GM23338 (cell line): Measurements from ENCODE around the gene CYFIP1. TPM values are rescaled to one million over a fixed set of nuclear protein-coding genes. Genes with fewer than 3 reads are reported as not detected.

ENCODE experiments used
- ATAC-seq: fragments of 200-7000 bp; cut with Tn5 transposase; 3 replicates; pipeline ENCODE4 v1.9.1; 2020
- DNase-seq: peaks from one replicate; pipeline ENCODE4 v3.0.0-alpha.2; 2015; ENCODE audit warnings: low spot score
- H2AFZ ChIP-seq: fragments of 200-600 bp; sonication (generic); 2 replicates; pipeline ENCODE4 v1.8.0; 2016; ENCODE audit warnings: antibody characterized with exemption, mild to moderate bottlenecking, moderate library complexity
- H3F3A ChIP-seq: fragments of 200-600 bp; sonication (generic); replicated peaks from 2 replicates; pipeline ENCODE4 v1.8.0; 2017; ENCODE audit warnings: antibody characterized with exemption, mixed run types, low read depth
- H3K27ac ChIP-seq: fragments of 200-600 bp; sonication (generic); 2 replicates; pipeline ENCODE4 v1.6.1; 2016; ENCODE audit warnings: low read depth
- H3K27me3 ChIP-seq: fragments of 200-600 bp; sonication (generic); 2 replicates; pipeline ENCODE4 v1.8.0; 2016; ENCODE audit warnings: mild to moderate bottlenecking, mixed run types, moderate library complexity; ENCODE audit not compliant: insufficient read depth
- H3K36me3 ChIP-seq: fragments of 200-600 bp; sonication (generic); 2 replicates; pipeline ENCODE4 v1.8.0; 2016; ENCODE audit warnings: mild to moderate bottlenecking; ENCODE audit not compliant: insufficient read depth
- H3K4me1 ChIP-seq: fragments of 200-600 bp; sonication (generic); 2 replicates; pipeline ENCODE4 v1.8.0; 2016; ENCODE audit warnings: mild to moderate bottlenecking, moderate library complexity; ENCODE audit not compliant: insufficient read depth
- H3K4me2 ChIP-seq: fragments of 200-600 bp; sonication (generic); 2 replicates; pipeline ENCODE4 v1.7.1; 2017; ENCODE audit warnings: mixed run types
- H3K4me3 ChIP-seq: fragments of 200-600 bp; sonication (generic); 2 replicates; pipeline ENCODE4 v1.6.1; 2016; ENCODE audit warnings: mixed run types
- H3K79me2 ChIP-seq: fragments of 200-600 bp; sonication (generic); replicated peaks from 2 replicates; pipeline ENCODE4 v1.8.0; 2017; ENCODE audit warnings: mild to moderate bottlenecking; ENCODE audit not compliant: insufficient read depth
- H3K9me2 ChIP-seq: fragments of 200-600 bp; sonication (generic); 2 replicates; pipeline ENCODE4 v1.8.0; 2017; ENCODE audit not compliant: insufficient read depth
- H4K20me1 ChIP-seq: fragments of 200-600 bp; sonication (generic); replicated peaks from 2 replicates; pipeline ENCODE4 v1.8.0; 2017; ENCODE audit warnings: mild to moderate bottlenecking; ENCODE audit not compliant: insufficient read depth
- H3K27ac Mint-ChIP-seq: 2 replicates; pipeline ENCODE4 v1.8.0; 2020; ENCODE audit warnings: inconsistent platforms, mild to moderate bottlenecking, moderate library complexity, mixed read lengths
- H3K27me3 Mint-ChIP-seq: 3 replicates; pipeline ENCODE4 v1.8.0; 2022; ENCODE audit warnings: low read depth, mild to moderate bottlenecking, moderate library complexity, mixed read lengths, inconsistent platforms; ENCODE audit not compliant: insufficient read depth, poor library complexity
- H3K36me3 Mint-ChIP-seq: 3 replicates; pipeline ENCODE4 v1.8.0; 2021; ENCODE audit warnings: low read depth, mild to moderate bottlenecking, inconsistent platforms, moderate library complexity, mixed read lengths
- H3K4me1 Mint-ChIP-seq: 3 replicates; pipeline ENCODE4 v1.8.0; 2020; ENCODE audit warnings: mild to moderate bottlenecking, inconsistent platforms, mixed read lengths
- H3K4me3 Mint-ChIP-seq: 3 replicates; pipeline ENCODE4 v1.8.0; 2021; ENCODE audit warnings: moderate library complexity, mild to moderate bottlenecking, inconsistent platforms, mixed read lengths
- H3K9me3 Mint-ChIP-seq: 3 replicates; pipeline ENCODE4 v1.8.0; 2020; ENCODE audit warnings: moderate library complexity, mild to moderate bottlenecking, inconsistent platforms, mixed read lengths
- CREB1 ChIP-seq: fragments of 250-450 bp; sonication (Bioruptor Pico); IDR thresholded peaks from 2 replicates; pipeline ENCODE4 v1.5.0; 2020; ENCODE audit warnings: low read depth, mild to moderate bottlenecking, moderate library complexity
- CTCF ChIP-seq, 2 experiments: fragments of 200-600 bp in 1 of 2; sonication (generic) in 1 of 2; conservative IDR thresholded peaks; 2 replicates each; pipeline versions ENCODE4 v1.5.1 to v1.6.1; 2016 to 2017; ENCODE audit warnings: antibody characterized with exemption in 2 of 2, low read depth in 2 of 2, mild to moderate bottlenecking in 2 of 2, moderate library complexity in 1 of 2
- NANOG ChIP-seq: IDR thresholded peaks from 2 replicates; pipeline ENCODE4 v1.6.1; 2016; ENCODE audit warnings: antibody characterized with exemption, borderline replicate concordance
- REST ChIP-seq: IDR thresholded peaks from one replicate; pipeline ENCODE4 v1.6.1; 2018; ENCODE audit warnings: antibody characterized with exemption; ENCODE audit not compliant: unreplicated experiment
- STAT1 ChIP-seq: IDR thresholded peaks from one replicate; pipeline ENCODE4 v1.6.1; 2016; ENCODE audit warnings: antibody characterized with exemption; ENCODE audit not compliant: unreplicated experiment
- ZNF331 ChIP-seq: fragments of 250-450 bp; sonication (Bioruptor Pico); IDR thresholded peaks from 2 replicates; pipeline ENCODE4 v1.5.0; 2020; ENCODE audit warnings: low read depth, mild to moderate bottlenecking, moderate library complexity
- ZNF462 ChIP-seq: fragments of 250-450 bp; sonication (Bioruptor Pico); IDR thresholded peaks from 2 replicates; pipeline ENCODE4 v1.5.0; 2020; ENCODE audit warnings: mild to moderate bottlenecking, moderate library complexity
- polyA plus RNA-seq: library from polyadenylated mRNA; unstranded; fragments of >200 nt; fragmentation: Nextera tagmentation; extraction: Ambion mirVana; gene quantifications from 2 replicates; pipeline ENCODE4 v1.2.1, GENCODE V29; 2016
- total RNA-seq: library from RNA; depleted of rRNA; stranded (reverse); fragments of >200 nt; shearing (Covaris generic); gene quantifications from 2 replicates; pipeline ENCODE4 v1.2.3, GENCODE V29; 2014

Gene CYFIP1
- total and polyA plus RNA-seq, 2 experiments from 2014 or later, result 20.0 to 73.9 TPM

GRCh38 chr15:22942877-22943276 lies 37.3 kb downstream of the CYFIP1 start:
- Histone ChIP-seq H3K4me2 (no peak overlapping the region), H3K27me3 (no peaks in the 10 kb centered on the region)

More at GRCh38 chr15:22942877-22943276, 37.3 kb downstream of the CYFIP1 start:
- no peak for DNase-seq
- peaks cover 4% of the 10 kb centered on the region; the same call in 1 of the 2 replicates for H3K4me1 ChIP-seq
- Mint-ChIP-seq H3K27me3 (peaks cover 8% of the 10 kb centered on the region), H3K36me3 (peaks cover 31% of the 10 kb centered on the region), H3K4me1 (peaks cover 17% of the 10 kb centered on the region), H3K4me3 (no peak overlapping the region), H3K27ac (no peak overlapping the region), H3K9me3 (no peaks in the 10 kb centered on the region; the same call in 2 of the 3 replicates)
- H3K79me2 ChIP-seq, result peaks cover 4% of the 10 kb centered on the region
- no peak overlapping the region for H3K27ac ChIP-seq
- H3K36me3 ChIP-seq, result no peaks in the 10 kb centered on the region; the same call in 1 of the 2 replicates
- no peak overlapping the region for H3K4me3 ChIP-seq
- no peaks in the 10 kb centered on the region for H3K9me2 ChIP-seq
- no peaks in the 10 kb centered on the region; the same call in 1 of the 2 replicates for H4K20me1 ChIP-seq
- no peak overlapping the region for H2AFZ ChIP-seq
- no peak for TF ChIP-seq CREB1 (CRISPR knock-in tag)
- TF ChIP-seq REST, result no peak
- no peak for TF ChIP-seq ZNF462
- TF ChIP-seq ZNF331 (CRISPR knock-in tag), result no peak
- no peak for TF ChIP-seq STAT1
- TF ChIP-seq NANOG, result no peak
- TF ChIP-seq CTCF (conservative IDR thresholded peaks at IDR 0.05; ENCODE audit: low read depth in 2 of 2), result no peak
- H3F3A ChIP-seq, result no peaks in the 10 kb centered on the region
- ATAC-seq, result no peak
